ENCODE results near the gene RPS6KA2. TPM values are rescaled to one million over a fixed set of nuclear protein-coding genes. Genes with fewer than 3 reads are reported as not detected.
A peak's percentile ranks its signal among the peaks of the same experiment; 100 is the strongest.
"Not testable (repeated sequence)": the region's sequence is repeated elsewhere in the genome, so short reads cannot be mapped to it uniquely, and the experiment has no call there.

RPS6KA2 gene
- total RNA-seq, 4 donors from 2014 or later: 11.8 to 66.0 (median 19.2) TPM

DNA sequence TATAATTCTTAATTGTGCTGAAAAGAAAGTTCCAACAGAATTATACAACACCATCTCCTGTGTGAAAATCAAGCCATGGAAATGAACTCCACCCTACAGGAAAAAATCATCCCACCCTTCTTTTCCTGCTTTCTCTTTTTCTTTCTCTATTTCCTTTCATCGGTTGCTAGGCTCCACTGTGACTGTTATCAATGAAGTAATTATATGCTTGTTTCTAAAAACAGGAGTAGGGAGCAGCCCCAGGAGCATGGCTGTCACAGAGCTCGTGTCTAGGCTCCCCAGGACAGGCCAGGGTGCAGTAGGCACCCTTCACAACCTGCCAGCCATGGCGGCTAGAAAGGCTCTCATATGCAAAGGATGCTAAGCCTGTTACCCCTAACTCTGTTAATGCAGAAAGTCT lies 257.3 kb downstream of the RPS6KA2 start:
- TF ChIP-seq POLR2A (IDR thresholded peaks at IDR 0.05): no peak
- TF ChIP-seq, protein P1, sequence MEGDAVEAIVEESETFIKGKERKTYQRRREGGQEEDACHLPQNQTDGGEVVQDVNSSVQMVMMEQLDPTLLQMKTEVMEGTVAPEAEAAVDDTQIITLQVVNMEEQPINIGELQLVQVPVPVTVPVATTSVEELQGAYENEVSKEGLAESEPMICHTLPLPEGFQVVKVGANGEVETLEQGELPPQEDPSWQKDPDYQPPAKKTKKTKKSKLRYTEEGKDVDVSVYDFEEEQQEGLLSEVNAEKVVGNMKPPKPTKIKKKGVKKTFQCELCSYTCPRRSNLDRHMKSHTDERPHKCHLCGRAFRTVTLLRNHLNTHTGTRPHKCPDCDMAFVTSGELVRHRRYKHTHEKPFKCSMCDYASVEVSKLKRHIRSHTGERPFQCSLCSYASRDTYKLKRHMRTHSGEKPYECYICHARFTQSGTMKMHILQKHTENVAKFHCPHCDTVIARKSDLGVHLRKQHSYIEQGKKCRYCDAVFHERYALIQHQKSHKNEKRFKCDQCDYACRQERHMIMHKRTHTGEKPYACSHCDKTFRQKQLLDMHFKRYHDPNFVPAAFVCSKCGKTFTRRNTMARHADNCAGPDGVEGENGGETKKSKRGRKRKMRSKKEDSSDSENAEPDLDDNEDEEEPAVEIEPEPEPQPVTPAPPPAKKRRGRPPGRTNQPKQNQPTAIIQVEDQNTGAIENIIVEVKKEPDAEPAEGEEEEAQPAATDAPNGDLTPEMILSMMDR (IDR thresholded peaks at IDR 0.05): no peak
- Histone ChIP-seq H3K36me3 (peaks cover 0 to 34% (median 0%) of the 10 kb centered on the region in 3 donors), H3K9me3 (no peaks in the 10 kb centered on the region), H3K27ac (no peak overlapping the region), H3K4me3 (no peak overlapping the region), H3K4me1 (peaks cover 0 to 11% (median 0%) of the 10 kb centered on the region in 3 donors), H3K27me3 (no peaks in the 10 kb centered on the region)
- intact Hi-C loops (cut with DNase I): no loop called here
- DNase-seq: no peak
- WGBS, 2 donors: 70 to 72% methylated on average over 3 of the region's 3 CpGs

DNA sequence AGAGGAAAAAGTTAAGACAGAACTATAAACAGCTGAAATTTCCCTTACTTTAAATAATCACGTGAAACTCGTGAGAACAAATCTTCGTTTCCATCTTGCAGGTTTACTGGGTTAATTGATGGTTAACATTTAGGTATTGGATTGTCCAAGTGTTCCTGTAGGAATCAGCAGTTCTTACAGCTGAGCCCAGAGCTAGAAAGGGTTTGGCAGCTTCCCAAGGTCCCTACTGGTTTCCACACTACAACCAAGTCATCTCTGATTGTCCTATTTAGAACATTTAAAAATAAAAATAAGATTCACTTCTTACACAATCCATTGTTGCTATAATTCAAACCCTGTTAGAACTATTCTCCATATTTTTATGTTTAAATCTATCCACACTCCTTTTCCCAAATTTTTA lies 260.1 kb downstream of the RPS6KA2 start:
- H3K4me1 ChIP-seq: peaks cover 0 to 15% (median 0%) of the 10 kb centered on the region in 3 donors
- no peaks in the 10 kb centered on the region for H3K27me3 ChIP-seq
- H3K4me3 ChIP-seq: no peak overlapping the region
- H3K9me3 ChIP-seq: no peaks in the 10 kb centered on the region
- DNase-seq: no peak
- peaks cover 0 to 57% (median 0%) of the 10 kb centered on the region in 3 donors for H3K36me3 ChIP-seq
- WGBS, 2 donors: 91 to 100% methylated on average over 3 of the region's 3 CpGs
- no peak overlapping the region for H3K27ac ChIP-seq
- no peak for TF ChIP-seq POLR2A (IDR thresholded peaks at IDR 0.05)
- TF ChIP-seq, protein P1 (IDR thresholded peaks at IDR 0.05): no peak
- intact Hi-C loops (cut with DNase I): no loop called here

DNA sequence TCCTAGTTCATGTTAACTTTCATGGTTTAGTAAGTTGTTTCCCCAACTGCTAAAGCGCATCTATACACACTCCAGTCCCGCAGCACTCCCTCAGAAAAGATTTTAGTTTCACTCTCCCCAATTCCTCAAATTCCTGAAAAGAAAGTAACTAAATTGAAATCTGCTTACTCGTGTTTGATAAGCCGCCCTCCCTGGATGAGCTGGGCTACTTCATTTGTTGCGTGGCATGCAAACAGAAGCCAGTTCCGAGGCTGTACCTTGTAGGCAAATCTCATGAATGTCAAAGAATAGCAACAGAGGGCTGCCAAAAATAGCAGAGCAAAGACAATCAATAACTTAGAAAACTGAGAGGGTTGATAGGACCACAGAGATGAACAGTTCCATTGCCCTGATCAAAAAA lies 261.2 kb downstream of the RPS6KA2 start:
- H3K9me3 ChIP-seq: no peaks in the 10 kb centered on the region
- peaks cover 0 to 57% (median 0%) of the 10 kb centered on the region in 3 donors for H3K36me3 ChIP-seq
- intact Hi-C loops (cut with DNase I): no loop called here
- H3K4me3 ChIP-seq: no peak overlapping the region
- TF ChIP-seq, protein P1 (IDR thresholded peaks at IDR 0.05): no peak
- TF ChIP-seq POLR2A (IDR thresholded peaks at IDR 0.05): no peak
- H3K4me1 ChIP-seq: peaks cover 0 to 15% (median 0%) of the 10 kb centered on the region in 3 donors
- WGBS, 2 donors: 73 to 83% methylated on average over 5 to 6 of the region's 6 CpGs
- no peaks in the 10 kb centered on the region for H3K27me3 ChIP-seq
- DNase-seq: no peak
- peak overlapping the region in 1 of 4 donors; percentile 27 for H3K27ac ChIP-seq

DNA sequence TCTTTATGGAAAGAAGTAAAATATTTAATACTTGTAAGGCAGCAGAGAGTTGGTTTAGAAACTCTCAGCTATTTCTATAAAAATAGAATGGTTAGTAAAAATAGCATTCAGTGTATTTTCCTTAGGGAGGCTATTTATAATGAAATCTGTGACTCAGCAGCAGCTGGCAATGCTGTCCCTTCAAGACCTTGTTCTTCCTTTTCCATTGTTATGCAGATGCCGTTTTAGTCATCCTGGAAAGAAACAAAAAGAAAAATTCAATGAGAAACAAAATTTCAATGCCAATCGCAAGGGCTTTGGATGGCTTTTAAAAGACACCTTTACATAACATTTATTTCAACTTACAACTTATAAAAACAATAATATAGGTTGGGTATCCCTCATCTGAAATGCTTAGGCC lies 261.8 kb downstream of the RPS6KA2 start:
- peak overlapping the region in 1 of 4 donors; percentile 56 for H3K27ac ChIP-seq
- no peak for DNase-seq
- H3K4me1 ChIP-seq: peaks cover 0 to 15% (median 0%) of the 10 kb centered on the region in 3 donors
- no peaks in the 10 kb centered on the region for H3K9me3 ChIP-seq
- H3K27me3 ChIP-seq: no peaks in the 10 kb centered on the region
- peaks cover 0 to 57% (median 0%) of the 10 kb centered on the region in 3 donors for H3K36me3 ChIP-seq
- no peak overlapping the region for H3K4me3 ChIP-seq
- 18 to 22% methylated on average over 2 of the region's 2 CpGs for WGBS, 2 donors
- no peak for TF ChIP-seq POLR2A (IDR thresholded peaks at IDR 0.05)
- TF ChIP-seq, protein P1 (IDR thresholded peaks at IDR 0.05): no peak
- intact Hi-C loops (cut with DNase I): no loop called here

DNA sequence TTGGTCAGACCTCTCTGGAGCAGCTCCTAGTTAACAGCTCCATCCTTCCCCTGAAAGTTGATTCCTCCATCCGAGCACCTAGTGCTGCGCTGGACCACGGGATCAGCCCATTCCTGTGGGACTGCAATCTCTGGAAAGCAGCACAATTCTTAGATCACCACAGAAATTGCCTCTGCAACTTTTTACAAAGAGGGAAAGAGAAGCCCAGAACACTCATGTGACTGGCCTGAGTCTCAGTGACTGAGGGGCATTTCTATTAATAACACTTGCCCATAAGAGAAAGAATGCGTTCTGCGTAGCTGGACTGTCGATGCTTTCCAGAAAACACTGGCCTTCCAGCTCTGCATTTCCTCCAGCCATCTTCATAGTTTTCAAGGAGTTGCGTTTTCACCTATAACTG lies 262.6 kb downstream of the RPS6KA2 start:
- DNase-seq: no peak
- H3K4me1 ChIP-seq: peaks cover 0 to 15% (median 0%) of the 10 kb centered on the region in 3 donors
- TF ChIP-seq, protein P1 (IDR thresholded peaks at IDR 0.05): no peak
- TF ChIP-seq POLR2A (IDR thresholded peaks at IDR 0.05): no peak
- intact Hi-C loops (cut with DNase I): no loop called here
- no peaks in the 10 kb centered on the region for H3K9me3 ChIP-seq
- no peak overlapping the region for H3K4me3 ChIP-seq
- peak overlapping the region in 2 of 4 donors; percentile 27 to 56 for H3K27ac ChIP-seq
- 68 to 72% methylated on average over 7 of the region's 7 CpGs for WGBS, 2 donors
- H3K27me3 ChIP-seq: no peaks in the 10 kb centered on the region
- H3K36me3 ChIP-seq: peaks cover 0 to 53% (median 0%) of the 10 kb centered on the region in 3 donors

DNA sequence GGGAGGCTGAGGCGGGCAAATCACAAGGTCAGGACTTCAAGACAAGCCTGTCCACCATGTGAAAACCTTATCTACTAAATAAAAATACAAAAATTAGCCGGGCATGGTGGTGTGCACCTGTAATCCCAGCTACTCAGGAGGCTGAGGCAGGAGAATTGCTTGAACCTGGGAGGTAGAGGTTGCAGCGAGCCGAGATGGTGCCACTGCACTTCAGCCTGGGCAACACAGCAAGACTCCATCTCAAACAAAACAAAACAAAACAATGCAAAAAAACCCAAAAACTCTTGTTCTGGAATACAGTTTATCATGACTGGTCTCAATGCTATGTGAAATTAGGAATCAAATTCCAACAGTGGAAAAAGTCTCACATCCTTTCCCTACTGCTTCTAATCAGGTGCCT lies 264.6 kb downstream of the RPS6KA2 start:
- intact Hi-C loops (cut with DNase I); DNase-seq: not testable (repeated sequence)
- 93 to 96% methylated on average over 4 of the region's 4 CpGs for WGBS, 2 donors

More for the DNA sequence above, 264.6 kb downstream of the RPS6KA2 start:
- H3K4me1 ChIP-seq: peaks cover 0 to 15% (median 0%) of the 10 kb centered on the region in 3 donors
- peaks cover 0 to 46% (median 0%) of the 10 kb centered on the region in 3 donors for H3K36me3 ChIP-seq
- H3K4me3 ChIP-seq, H3K27me3 ChIP-seq, H3K27ac ChIP-seq, H3K9me3 ChIP-seq: not testable (repeated sequence)
